ENCODE measurements around the gene TSPEAR. TPM values are rescaled to one million over a fixed set of nuclear protein-coding genes. Genes with fewer than 3 reads are reported as not detected.

TSPEAR gene
- total RNA-seq, 1 experiment from 2014 or later: not detected

DNA sequence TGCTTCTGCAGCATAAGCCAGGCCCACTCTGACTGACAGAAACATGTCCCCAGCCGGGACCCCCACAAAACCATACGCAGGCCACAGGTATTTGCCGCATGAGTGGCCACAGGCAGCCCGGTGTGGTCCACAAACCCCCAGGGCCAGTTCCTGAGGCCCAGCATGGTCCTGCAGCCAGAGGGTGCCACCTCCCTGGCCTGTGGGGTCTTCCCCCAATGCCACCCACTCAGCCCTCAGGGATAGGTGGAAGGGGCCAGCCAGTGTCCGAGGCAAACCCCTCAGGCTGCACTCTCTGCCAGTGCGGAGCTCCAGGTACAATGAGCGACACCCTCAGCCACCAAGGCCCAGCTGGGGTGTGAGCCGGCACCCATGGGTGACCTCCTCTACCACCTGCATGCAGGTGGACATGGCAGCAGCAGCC is 46.8 kb upstream of the TSPEAR start:
- BruUV-seq (replicated peaks): no TSS peak
- H3K27ac Mint-ChIP-seq (ENCODE audit: unreplicated experiment): no peak overlapping the region
- H3K36me3 Mint-ChIP-seq (ENCODE audit: insufficient read depth, unreplicated experiment): no peaks in the 10 kb centered on the region
- no peak for TF ChIP-seq CTCF (IDR thresholded peaks at IDR 0.05; ENCODE audit: unreplicated experiment)
- CTCF ChIA-PET: no interaction called here
- H3K4me1 Mint-ChIP-seq (ENCODE audit: low read depth, unreplicated experiment): peaks cover 9% of the 10 kb centered on the region
- H3K9me3 Mint-ChIP-seq (ENCODE audit: low read depth, unreplicated experiment): no peaks in the 10 kb centered on the region
- intact Hi-C loops (cut with micrococcal nuclease; ENCODE audit: unreplicated experiment): no loop called here
- no peak for DNase-seq
- H3K4me3 Mint-ChIP-seq (ENCODE audit: low read depth, unreplicated experiment): no peak overlapping the region
- H3K27me3 Mint-ChIP-seq (ENCODE audit: unreplicated experiment): peaks cover 42% of the 10 kb centered on the region

GRCh38 chr21:44757731-44758130 is 46.4 kb upstream of the TSPEAR start:
- peaks cover 9% of the 10 kb centered on the region for H3K4me1 Mint-ChIP-seq (ENCODE audit: low read depth, unreplicated experiment)
- no peak for TF ChIP-seq CTCF (IDR thresholded peaks at IDR 0.05; ENCODE audit: unreplicated experiment)
- H3K9me3 Mint-ChIP-seq (ENCODE audit: low read depth, unreplicated experiment): no peaks in the 10 kb centered on the region
- H3K36me3 Mint-ChIP-seq (ENCODE audit: insufficient read depth, unreplicated experiment): no peaks in the 10 kb centered on the region
- no peak overlapping the region for H3K4me3 Mint-ChIP-seq (ENCODE audit: low read depth, unreplicated experiment)
- DNase-seq: no peak
- peaks cover 42% of the 10 kb centered on the region for H3K27me3 Mint-ChIP-seq (ENCODE audit: unreplicated experiment)
- BruUV-seq (replicated peaks): no TSS peak
- no peak overlapping the region for H3K27ac Mint-ChIP-seq (ENCODE audit: unreplicated experiment)
- intact Hi-C loops (cut with micrococcal nuclease; ENCODE audit: unreplicated experiment): no loop called here
- CTCF ChIA-PET: no interaction called here

DNA sequence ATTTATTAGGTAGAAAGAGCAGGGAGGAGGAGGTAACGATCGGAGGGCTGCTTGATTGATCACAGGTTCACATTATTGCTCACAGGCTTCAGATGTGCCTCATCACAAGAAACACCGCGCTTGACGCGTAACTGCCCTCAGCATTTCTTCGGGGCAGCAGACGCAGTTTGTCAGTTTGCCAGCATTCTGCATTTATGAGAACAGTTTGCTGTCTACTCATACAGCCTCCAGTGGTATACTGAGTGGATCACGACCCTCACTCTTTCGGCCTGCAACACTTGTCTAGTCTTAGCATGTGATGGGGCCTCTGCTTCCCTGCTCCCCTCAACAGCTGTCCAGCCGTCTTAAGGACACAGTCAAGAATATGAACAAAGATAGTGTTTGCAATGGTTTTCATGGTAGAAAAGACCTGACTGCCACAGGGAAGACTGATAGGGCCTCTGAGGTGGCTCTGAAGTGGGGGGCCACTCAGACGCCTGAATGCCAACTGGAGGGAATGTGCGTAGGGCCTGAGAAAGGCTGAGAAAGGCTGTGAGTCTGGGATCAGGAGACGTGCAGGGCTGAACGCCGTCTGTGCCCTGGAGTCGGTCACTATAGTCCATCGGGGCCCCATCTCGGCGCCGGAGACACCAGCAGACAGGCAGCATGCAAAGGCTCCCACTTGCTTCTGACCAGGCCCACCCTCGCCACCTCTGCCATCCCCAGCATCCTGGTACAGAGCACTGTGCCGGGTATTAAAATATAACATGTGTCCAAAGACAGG is 45.2 kb upstream of the TSPEAR start:
- BruUV-seq (replicated peaks): no TSS peak
- no peaks in the 10 kb centered on the region for H3K9me3 Mint-ChIP-seq (ENCODE audit: low read depth, unreplicated experiment)
- peaks cover 42% of the 10 kb centered on the region for H3K27me3 Mint-ChIP-seq (ENCODE audit: unreplicated experiment)

GRCh38 chr21:44755227-44755626 is 43.9 kb upstream of the TSPEAR start:
- DNase-seq: no peak
- Mint-ChIP-seq H3K9me3 (ENCODE audit: low read depth, unreplicated experiment) (no peaks in the 10 kb centered on the region), H3K4me3 (ENCODE audit: low read depth, unreplicated experiment) (no peak overlapping the region), H3K27ac (ENCODE audit: unreplicated experiment) (no peak overlapping the region), H3K4me1 (ENCODE audit: low read depth, unreplicated experiment) (no peaks in the 10 kb centered on the region), H3K36me3 (ENCODE audit: insufficient read depth, unreplicated experiment) (no peaks in the 10 kb centered on the region), H3K27me3 (ENCODE audit: unreplicated experiment) (peaks cover 43% of the 10 kb centered on the region)
- CTCF ChIA-PET: interaction anchor here (0.7 kb wide), 1 partner anchor 195 kb away, joined by 3 read pairs; no protein-coding TSS in a partner anchor
- TF ChIP-seq CTCF (IDR thresholded peaks at IDR 0.05; ENCODE audit: unreplicated experiment): no peak
- intact Hi-C loops (cut with micrococcal nuclease; ENCODE audit: unreplicated experiment): no loop called here
- BruUV-seq (replicated peaks): no TSS peak

More for the DNA sequence above, 45.2 kb upstream of the TSPEAR start:
- DNase-seq: no peak
- Mint-ChIP-seq H3K4me1 (ENCODE audit: low read depth, unreplicated experiment) (peaks cover 6% of the 10 kb centered on the region), H3K4me3 (ENCODE audit: low read depth, unreplicated experiment) (no peak overlapping the region), H3K36me3 (ENCODE audit: insufficient read depth, unreplicated experiment) (no peaks in the 10 kb centered on the region), H3K27ac (ENCODE audit: unreplicated experiment) (no peak overlapping the region)
- CTCF ChIA-PET: no interaction called here
- intact Hi-C loops (cut with micrococcal nuclease; ENCODE audit: unreplicated experiment): no loop called here
- no peak for TF ChIP-seq CTCF (IDR thresholded peaks at IDR 0.05; ENCODE audit: unreplicated experiment)

All from Calu3 (cell line).